Measurements from ENCODE around the gene GOSR2. TPM values are rescaled to one million over a fixed set of nuclear protein-coding genes. Genes with fewer than 3 reads are reported as not detected.

Gene GOSR2
- polyA plus RNA-seq, 1 donor (not counting 4 experiments of a cell fraction or from before 2014, with no cell fraction given): 48.6 TPM

DNA sequence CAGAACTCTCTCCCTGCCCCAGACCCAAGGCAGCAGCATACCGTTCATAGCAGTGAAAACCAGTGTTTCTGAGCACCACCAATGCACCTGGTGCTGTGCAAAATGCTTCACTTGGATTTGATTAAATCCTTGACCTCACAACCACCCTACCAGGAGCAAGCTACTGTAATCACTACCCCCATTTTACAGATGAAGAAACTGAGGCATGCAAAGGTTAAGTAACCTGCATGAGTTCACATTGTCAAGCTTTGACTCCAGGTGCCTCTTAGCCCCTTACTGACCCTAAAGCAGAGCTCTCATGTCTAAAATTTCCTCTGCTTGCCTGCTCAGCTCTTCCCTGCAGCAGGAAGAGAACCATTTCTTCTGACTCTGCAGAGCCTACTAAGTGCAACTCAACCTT lies 34.2 kb upstream of the GOSR2 start:
- Histone ChIP-seq H3K4me3 (ENCODE audit: control insufficient read depth in 2 of 3, extremely low read depth in 1 of 3, insufficient read depth in 2 of 3, low read depth in 1 of 3, low read length in 3 of 3) (no peak overlapping the region), H3K79me2 (ENCODE audit: control insufficient read depth, insufficient read depth, low read length) (no peaks in the 10 kb centered on the region), H4K20me1 (ENCODE audit: control insufficient read depth, extremely low read depth, insufficient read depth, low read length) (no peaks in the 10 kb centered on the region), H3K4me2 (ENCODE audit: control insufficient read depth, extremely low read depth, insufficient read depth, low read depth, low read length) (no peak overlapping the region), H3K9me1 (ENCODE audit: control insufficient read depth, extremely low read depth, insufficient read depth, low read length) (no peaks in the 10 kb centered on the region), H3K9me3 (ENCODE audit: control insufficient read depth, low read depth, low read length) (no peaks in the 10 kb centered on the region), H2AFZ (ENCODE audit: control insufficient read depth, low read length) (no peak overlapping the region), H3K27ac (ENCODE audit: control insufficient read depth, insufficient read depth, low read length) (no peak overlapping the region), H3K9ac (ENCODE audit: control insufficient read depth, extremely low read depth, insufficient read depth, low read length) (no peak overlapping the region), H3K27me3 (ENCODE audit: control insufficient read depth, extremely low read depth, insufficient read depth, low read length) (peaks cover 22% of the 10 kb centered on the region), H3K36me3 (ENCODE audit: control insufficient read depth in 2 of 2, extremely low read depth in 1 of 2, insufficient read depth in 2 of 2, low read length in 2 of 2) (no peaks in the 10 kb centered on the region), H3K4me1 (ENCODE audit: control insufficient read depth, extremely low read depth, insufficient read depth, low read length) (no peaks in the 10 kb centered on the region)
- DNase-seq (ENCODE audit: low read depth, low spot score): no peak
- dilution Hi-C loops (cut with MboI; ENCODE audit: extremely low pct_ligation_motif_present, low sequenced_read_pairs): no loop called here
- TF ChIP-seq EZH2 (IDR thresholded peaks at IDR 0.05; ENCODE audit: low read length): no peak
- TF ChIP-seq, protein P1, sequence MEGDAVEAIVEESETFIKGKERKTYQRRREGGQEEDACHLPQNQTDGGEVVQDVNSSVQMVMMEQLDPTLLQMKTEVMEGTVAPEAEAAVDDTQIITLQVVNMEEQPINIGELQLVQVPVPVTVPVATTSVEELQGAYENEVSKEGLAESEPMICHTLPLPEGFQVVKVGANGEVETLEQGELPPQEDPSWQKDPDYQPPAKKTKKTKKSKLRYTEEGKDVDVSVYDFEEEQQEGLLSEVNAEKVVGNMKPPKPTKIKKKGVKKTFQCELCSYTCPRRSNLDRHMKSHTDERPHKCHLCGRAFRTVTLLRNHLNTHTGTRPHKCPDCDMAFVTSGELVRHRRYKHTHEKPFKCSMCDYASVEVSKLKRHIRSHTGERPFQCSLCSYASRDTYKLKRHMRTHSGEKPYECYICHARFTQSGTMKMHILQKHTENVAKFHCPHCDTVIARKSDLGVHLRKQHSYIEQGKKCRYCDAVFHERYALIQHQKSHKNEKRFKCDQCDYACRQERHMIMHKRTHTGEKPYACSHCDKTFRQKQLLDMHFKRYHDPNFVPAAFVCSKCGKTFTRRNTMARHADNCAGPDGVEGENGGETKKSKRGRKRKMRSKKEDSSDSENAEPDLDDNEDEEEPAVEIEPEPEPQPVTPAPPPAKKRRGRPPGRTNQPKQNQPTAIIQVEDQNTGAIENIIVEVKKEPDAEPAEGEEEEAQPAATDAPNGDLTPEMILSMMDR (optimal IDR thresholded peaks at IDR 0.05 in 1 of 3, IDR thresholded peaks at IDR 0.05 in 1 of 3, conservative IDR thresholded peaks at IDR 0.05 in 1 of 3; ENCODE audit: extremely low read depth in 1 of 3, insufficient read depth in 2 of 3, low read length in 3 of 3): no peak
- FAIRE-seq: no peak

DNA sequence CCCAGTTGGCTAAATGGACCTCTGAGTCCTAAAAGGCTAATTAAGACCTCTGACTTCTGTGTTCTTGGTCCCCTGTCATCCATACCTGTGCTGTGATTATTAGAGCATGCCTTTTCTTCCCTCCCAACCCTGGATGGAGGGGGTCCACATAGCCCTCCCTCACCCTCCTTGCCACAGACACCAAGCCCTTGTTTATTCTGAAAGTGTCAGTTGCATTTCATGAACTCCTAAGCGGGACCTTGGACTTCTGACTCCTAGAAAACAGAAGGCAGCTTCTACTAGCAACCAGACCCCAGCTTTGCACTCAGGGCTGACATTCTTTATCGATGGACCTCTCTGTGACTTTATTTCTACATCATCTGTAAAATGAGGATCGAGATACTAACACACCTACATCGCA lies 33.4 kb upstream of the GOSR2 start:
- Histone ChIP-seq H3K9ac (ENCODE audit: control insufficient read depth, extremely low read depth, insufficient read depth, low read length) (no peak overlapping the region), H3K27ac (ENCODE audit: control insufficient read depth, insufficient read depth, low read length) (no peak overlapping the region), H3K4me1 (ENCODE audit: control insufficient read depth, extremely low read depth, insufficient read depth, low read length) (no peaks in the 10 kb centered on the region), H4K20me1 (ENCODE audit: control insufficient read depth, extremely low read depth, insufficient read depth, low read length) (no peaks in the 10 kb centered on the region), H2AFZ (ENCODE audit: control insufficient read depth, low read length) (no peak overlapping the region), H3K27me3 (ENCODE audit: control insufficient read depth, extremely low read depth, insufficient read depth, low read length) (peaks cover 18% of the 10 kb centered on the region), H3K4me3 (ENCODE audit: control insufficient read depth in 2 of 3, extremely low read depth in 1 of 3, insufficient read depth in 2 of 3, low read depth in 1 of 3, low read length in 3 of 3) (no peak overlapping the region), H3K9me1 (ENCODE audit: control insufficient read depth, extremely low read depth, insufficient read depth, low read length) (no peaks in the 10 kb centered on the region), H3K4me2 (ENCODE audit: control insufficient read depth, extremely low read depth, insufficient read depth, low read depth, low read length) (no peak overlapping the region), H3K9me3 (ENCODE audit: control insufficient read depth, low read depth, low read length) (no peaks in the 10 kb centered on the region), H3K36me3 (ENCODE audit: control insufficient read depth in 2 of 2, extremely low read depth in 1 of 2, insufficient read depth in 2 of 2, low read length in 2 of 2) (no peaks in the 10 kb centered on the region), H3K79me2 (ENCODE audit: control insufficient read depth, insufficient read depth, low read length) (no peaks in the 10 kb centered on the region)
- TF ChIP-seq, protein P1 (optimal IDR thresholded peaks at IDR 0.05 in 1 of 3, IDR thresholded peaks at IDR 0.05 in 1 of 3, conservative IDR thresholded peaks at IDR 0.05 in 1 of 3; ENCODE audit: extremely low read depth in 1 of 3, insufficient read depth in 2 of 3, low read length in 3 of 3): no peak
- TF ChIP-seq EZH2 (IDR thresholded peaks at IDR 0.05; ENCODE audit: low read length): no peak
- dilution Hi-C loops (cut with MboI; ENCODE audit: extremely low pct_ligation_motif_present, low sequenced_read_pairs): no loop called here
- FAIRE-seq (no peak), DNase-seq (ENCODE audit: low read depth, low spot score) (no peak)

Data from keratinocyte (primary cell).